Measurements from ENCODE around the gene UBE2C. TPM values are rescaled to one million over a fixed set of nuclear protein-coding genes. Genes with fewer than 3 reads are reported as not detected.
A peak's percentile ranks its signal among the peaks of the same experiment; 100 is the strongest.

The UBE2C gene
- total and polyA plus RNA-seq, 2 donors (not counting 1 experiment from before 2014, with no cell fraction given), result 0.54 to 2.4 TPM

DNA sequence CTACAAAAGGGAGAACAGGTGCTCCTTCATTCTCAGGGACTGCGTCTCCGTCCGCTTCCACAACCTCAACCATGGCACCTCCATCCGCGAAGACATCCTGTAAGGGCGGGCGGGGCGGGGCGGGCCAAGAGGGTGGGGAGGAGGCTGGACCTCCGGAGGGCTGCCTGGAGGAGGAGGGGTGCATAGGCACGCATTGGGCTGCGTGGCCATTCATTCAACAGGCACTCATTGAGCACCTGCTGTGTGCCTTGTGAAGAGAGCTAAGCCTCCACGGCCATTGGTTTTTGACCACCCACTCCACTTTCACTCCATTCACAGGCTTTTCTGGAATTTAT, 45.4 kb downstream of the UBE2C start:
- H3K79me2 ChIP-seq (ENCODE audit: control insufficient read depth, insufficient read depth, low read length), result peaks cover 76% of the 10 kb centered on the region
- H3K9ac ChIP-seq (ENCODE audit: low read length), result peak overlapping the region; percentile 78
- H3K4me1 ChIP-seq (ENCODE audit: control insufficient read depth in 2 of 2, insufficient read depth in 2 of 2, low read length in 2 of 2), result peaks cover 18 to 29% of the 10 kb centered on the region in 2 donors
- ChIA-PET POLR2A (interaction anchor here (0.6 to 1.6 kb wide), 5 partner anchors 16 to 451 kb away, joined by 3 to 5 read pairs (median 4); partner anchors contain the start of genes CTSA, NEURL2 and PCIF1), CTCF (no interaction called here)
- H3K27ac ChIP-seq (ENCODE audit: low read length in 2 of 2), result peak overlapping the region; percentile 88
- H4K20me1 ChIP-seq (ENCODE audit: control insufficient read depth, insufficient read depth, low read length, poor library complexity, severe bottlenecking), result no peaks in the 10 kb centered on the region
- H3K4me3 ChIP-seq (ENCODE audit: control extremely low read depth in 1 of 5, extremely low read depth in 1 of 5, insufficient read depth in 1 of 5, low read depth in 2 of 5, low read length in 4 of 5), result peak overlapping the region; percentile 69 to 94 (median 81)
- no peaks in the 10 kb centered on the region for H3K27me3 ChIP-seq (replicated peaks in 1 of 4; ENCODE audit: control extremely low read depth in 1 of 4, control insufficient read depth in 3 of 4, insufficient read depth in 4 of 4, low read length in 3 of 4)
- H2AFZ ChIP-seq (ENCODE audit: insufficient read depth, low read depth, low read length, poor library complexity, severe bottlenecking), result peak overlapping the region; percentile 90
- Mint-ChIP-seq H3K4me3 (peak overlapping the region; percentile 93), H3K4me1 (peaks cover 38% of the 10 kb centered on the region), H3K27me3 (no peaks in the 10 kb centered on the region), H3K9me3 (ENCODE audit: insufficient read depth) (no peaks in the 10 kb centered on the region), H3K27ac (peak overlapping the region; percentile 96)
- ATAC-seq (ENCODE audit: low read depth), result peak; percentile 4
- 38% methylated on average over 1 of the region's 13 CpGs for WGBS (ENCODE audit: insufficient coverage)
- no peak for DNase-seq
- H3K36me3 ChIP-seq (replicated peaks in 1 of 2; ENCODE audit: control extremely low read depth in 1 of 2, control insufficient read depth in 1 of 2, extremely low read depth in 1 of 2, insufficient read depth in 2 of 2, low read length in 1 of 2), result peaks cover 0 to 20% of the 10 kb centered on the region in 2 experiments
- intact Hi-C loops (cut with micrococcal nuclease), result loop anchor here (1.0 kb wide), 7 partner anchors 23 to 113 kb away; partner anchors contain the start of genes CTSA, DNTTIP1, NEURL2 and UBE2C
- TF ChIP-seq, protein P1, sequence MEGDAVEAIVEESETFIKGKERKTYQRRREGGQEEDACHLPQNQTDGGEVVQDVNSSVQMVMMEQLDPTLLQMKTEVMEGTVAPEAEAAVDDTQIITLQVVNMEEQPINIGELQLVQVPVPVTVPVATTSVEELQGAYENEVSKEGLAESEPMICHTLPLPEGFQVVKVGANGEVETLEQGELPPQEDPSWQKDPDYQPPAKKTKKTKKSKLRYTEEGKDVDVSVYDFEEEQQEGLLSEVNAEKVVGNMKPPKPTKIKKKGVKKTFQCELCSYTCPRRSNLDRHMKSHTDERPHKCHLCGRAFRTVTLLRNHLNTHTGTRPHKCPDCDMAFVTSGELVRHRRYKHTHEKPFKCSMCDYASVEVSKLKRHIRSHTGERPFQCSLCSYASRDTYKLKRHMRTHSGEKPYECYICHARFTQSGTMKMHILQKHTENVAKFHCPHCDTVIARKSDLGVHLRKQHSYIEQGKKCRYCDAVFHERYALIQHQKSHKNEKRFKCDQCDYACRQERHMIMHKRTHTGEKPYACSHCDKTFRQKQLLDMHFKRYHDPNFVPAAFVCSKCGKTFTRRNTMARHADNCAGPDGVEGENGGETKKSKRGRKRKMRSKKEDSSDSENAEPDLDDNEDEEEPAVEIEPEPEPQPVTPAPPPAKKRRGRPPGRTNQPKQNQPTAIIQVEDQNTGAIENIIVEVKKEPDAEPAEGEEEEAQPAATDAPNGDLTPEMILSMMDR (IDR thresholded peaks at IDR 0.05), result no peak
- TF ChIP-seq EZH2 (IDR thresholded peaks at IDR 0.05; ENCODE audit: borderline replicate concordance, insufficient read depth, low read depth, low read length, poor library complexity, severe bottlenecking), result no peak
- H3K4me2 ChIP-seq (replicated peaks; ENCODE audit: low read depth, low read length, poor library complexity, severe bottlenecking), result peak overlapping the region; percentile 90
- H3K9me3 ChIP-seq (ENCODE audit: control extremely low read depth in 1 of 3, control insufficient read depth in 2 of 3, insufficient read depth in 1 of 3, low read length in 2 of 3), result peaks cover 0 to 3% (median 0%) of the 10 kb centered on the region in 3 donors

DNA sequence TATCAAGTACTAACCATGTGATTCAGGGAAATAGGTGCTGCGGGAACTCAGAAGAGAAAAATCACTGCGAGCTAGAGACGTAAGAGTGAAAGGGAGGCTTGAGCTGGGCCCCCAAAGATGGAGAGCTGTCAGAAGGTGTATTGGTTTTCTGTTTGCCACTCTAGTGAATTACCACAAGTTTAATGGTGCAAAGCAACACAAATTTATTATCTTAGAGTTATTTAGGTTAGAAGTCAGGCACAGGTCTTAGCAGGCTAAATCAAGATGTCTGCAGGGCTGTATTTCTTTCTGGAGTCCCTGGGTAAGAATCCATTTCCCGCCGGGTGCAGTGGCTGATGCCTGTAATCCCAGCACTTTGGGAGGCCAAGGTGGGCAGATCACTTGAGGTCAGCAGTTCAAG, 47.5 kb downstream of the UBE2C start:
- WGBS (ENCODE audit: insufficient coverage), result 100% methylated on average over 5 of the region's 5 CpGs
- Mint-ChIP-seq H3K9me3 (ENCODE audit: insufficient read depth) (no peaks in the 10 kb centered on the region), H3K27ac (no peak overlapping the region), H3K4me1 (peaks cover 34% of the 10 kb centered on the region), H3K27me3 (no peaks in the 10 kb centered on the region), H3K4me3 (no peak overlapping the region)
- peaks cover 0 to 3% (median 0%) of the 10 kb centered on the region in 3 donors for H3K9me3 ChIP-seq (ENCODE audit: control extremely low read depth in 1 of 3, control insufficient read depth in 2 of 3, insufficient read depth in 1 of 3, low read length in 2 of 3)
- ATAC-seq (ENCODE audit: low read depth) (no peak), DNase-seq (no peak)
- H3K27ac ChIP-seq (ENCODE audit: low read length in 2 of 2), result no peak overlapping the region
- CTCF ChIA-PET, result no interaction called here
- peaks cover 63% of the 10 kb centered on the region for H3K79me2 ChIP-seq (ENCODE audit: control insufficient read depth, insufficient read depth, low read length)
- intact Hi-C loops (cut with micrococcal nuclease), result no loop called here
- H3K4me2 ChIP-seq (replicated peaks; ENCODE audit: low read depth, low read length, poor library complexity, severe bottlenecking), result no peak overlapping the region
- POLR2A ChIA-PET, result no interaction called here
- TF ChIP-seq, protein P1 (IDR thresholded peaks at IDR 0.05), result no peak
- TF ChIP-seq EZH2 (IDR thresholded peaks at IDR 0.05; ENCODE audit: borderline replicate concordance, insufficient read depth, low read depth, low read length, poor library complexity, severe bottlenecking), result no peak
- H4K20me1 ChIP-seq (ENCODE audit: control insufficient read depth, insufficient read depth, low read length, poor library complexity, severe bottlenecking), result no peaks in the 10 kb centered on the region
- no peak overlapping the region for H3K9ac ChIP-seq (ENCODE audit: low read length)
- H3K27me3 ChIP-seq (replicated peaks in 1 of 4; ENCODE audit: control extremely low read depth in 1 of 4, control insufficient read depth in 3 of 4, insufficient read depth in 4 of 4, low read length in 3 of 4), result no peaks in the 10 kb centered on the region
- no peak overlapping the region for H2AFZ ChIP-seq (ENCODE audit: insufficient read depth, low read depth, low read length, poor library complexity, severe bottlenecking)
- peaks cover 18 to 26% of the 10 kb centered on the region in 2 donors for H3K4me1 ChIP-seq (ENCODE audit: control insufficient read depth in 2 of 2, insufficient read depth in 2 of 2, low read length in 2 of 2)
- peaks cover 0 to 3% of the 10 kb centered on the region in 2 experiments for H3K36me3 ChIP-seq (replicated peaks in 1 of 2; ENCODE audit: control extremely low read depth in 1 of 2, control insufficient read depth in 1 of 2, extremely low read depth in 1 of 2, insufficient read depth in 2 of 2, low read length in 1 of 2)
- no peak overlapping the region for H3K4me3 ChIP-seq (ENCODE audit: control extremely low read depth in 1 of 5, extremely low read depth in 1 of 5, insufficient read depth in 1 of 5, low read depth in 2 of 5, low read length in 4 of 5)
